Measurements from ENCODE around the gene CHTOP.

DNA sequence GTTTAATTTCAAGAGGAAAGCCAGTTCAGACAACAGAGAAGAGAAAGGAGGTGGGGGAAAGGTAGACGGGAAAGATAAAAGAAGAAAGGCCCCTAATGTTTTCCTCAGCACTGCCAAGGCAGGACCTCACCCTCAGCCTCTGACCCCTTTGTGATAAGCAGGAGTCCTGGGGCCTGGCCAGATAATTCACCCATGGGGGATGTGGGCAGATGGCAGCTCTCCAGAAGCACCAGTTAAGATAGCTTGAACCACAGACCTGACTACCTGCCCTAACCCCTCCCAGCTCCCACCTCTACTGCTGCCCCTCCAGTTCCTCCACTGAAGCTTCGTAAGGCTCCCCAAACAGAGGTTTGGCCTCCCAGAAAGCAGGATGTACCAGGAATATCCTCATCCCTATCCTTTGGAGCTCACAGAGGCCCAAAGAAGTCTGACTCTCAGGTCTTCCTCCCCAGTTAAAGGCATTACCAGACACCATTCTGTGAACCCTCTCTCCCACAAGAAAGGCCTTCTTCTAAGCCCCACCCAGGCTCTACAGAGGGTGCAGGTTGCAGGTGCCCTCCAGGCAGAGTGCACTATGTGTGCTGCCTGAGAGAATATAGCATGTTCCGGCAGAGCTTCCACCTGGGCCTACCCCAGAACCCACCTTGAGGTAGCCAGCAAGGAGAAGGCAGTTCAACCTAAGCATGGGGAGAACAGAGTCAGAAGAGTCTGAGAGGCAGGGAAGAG lies 15.4 kb downstream of the CHTOP start:
- TF ChIP-seq EZH2phosphoT487 (IDR thresholded peaks at IDR 0.05; ENCODE audit: low read depth) = no peak
- TF ChIP-seq, protein P1, sequence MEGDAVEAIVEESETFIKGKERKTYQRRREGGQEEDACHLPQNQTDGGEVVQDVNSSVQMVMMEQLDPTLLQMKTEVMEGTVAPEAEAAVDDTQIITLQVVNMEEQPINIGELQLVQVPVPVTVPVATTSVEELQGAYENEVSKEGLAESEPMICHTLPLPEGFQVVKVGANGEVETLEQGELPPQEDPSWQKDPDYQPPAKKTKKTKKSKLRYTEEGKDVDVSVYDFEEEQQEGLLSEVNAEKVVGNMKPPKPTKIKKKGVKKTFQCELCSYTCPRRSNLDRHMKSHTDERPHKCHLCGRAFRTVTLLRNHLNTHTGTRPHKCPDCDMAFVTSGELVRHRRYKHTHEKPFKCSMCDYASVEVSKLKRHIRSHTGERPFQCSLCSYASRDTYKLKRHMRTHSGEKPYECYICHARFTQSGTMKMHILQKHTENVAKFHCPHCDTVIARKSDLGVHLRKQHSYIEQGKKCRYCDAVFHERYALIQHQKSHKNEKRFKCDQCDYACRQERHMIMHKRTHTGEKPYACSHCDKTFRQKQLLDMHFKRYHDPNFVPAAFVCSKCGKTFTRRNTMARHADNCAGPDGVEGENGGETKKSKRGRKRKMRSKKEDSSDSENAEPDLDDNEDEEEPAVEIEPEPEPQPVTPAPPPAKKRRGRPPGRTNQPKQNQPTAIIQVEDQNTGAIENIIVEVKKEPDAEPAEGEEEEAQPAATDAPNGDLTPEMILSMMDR (IDR thresholded peaks at IDR 0.05; ENCODE audit: low read depth, low read length) = no peak
